AG09309 (cell line): ENCODE results near the gene TSPAN14.

ENCODE experiments used
- DNase-seq: peaks from one replicate; pipeline ENCODE4 v3.0.0-alpha.2; 2010; ENCODE audit warnings: low read depth
- H3K4me3 ChIP-seq: 2 replicates; pipeline ENCODE4 v1.5.1; 2011; ENCODE audit warnings: mild to moderate bottlenecking, low read depth, low read length, moderate library complexity; ENCODE audit not compliant: control insufficient read depth
- TF ChIP-seq, protein P1 (sequence below): IDR thresholded peaks from 2 replicates; pipeline ENCODE4 v1.5.1; 2011; ENCODE audit warnings: mild to moderate bottlenecking, low read depth, low read length, inconsistent platforms; ENCODE audit not compliant: insufficient read depth, control insufficient read depth; ENCODE audit errors: missing control alignments

TSPAN14 gene

DNA sequence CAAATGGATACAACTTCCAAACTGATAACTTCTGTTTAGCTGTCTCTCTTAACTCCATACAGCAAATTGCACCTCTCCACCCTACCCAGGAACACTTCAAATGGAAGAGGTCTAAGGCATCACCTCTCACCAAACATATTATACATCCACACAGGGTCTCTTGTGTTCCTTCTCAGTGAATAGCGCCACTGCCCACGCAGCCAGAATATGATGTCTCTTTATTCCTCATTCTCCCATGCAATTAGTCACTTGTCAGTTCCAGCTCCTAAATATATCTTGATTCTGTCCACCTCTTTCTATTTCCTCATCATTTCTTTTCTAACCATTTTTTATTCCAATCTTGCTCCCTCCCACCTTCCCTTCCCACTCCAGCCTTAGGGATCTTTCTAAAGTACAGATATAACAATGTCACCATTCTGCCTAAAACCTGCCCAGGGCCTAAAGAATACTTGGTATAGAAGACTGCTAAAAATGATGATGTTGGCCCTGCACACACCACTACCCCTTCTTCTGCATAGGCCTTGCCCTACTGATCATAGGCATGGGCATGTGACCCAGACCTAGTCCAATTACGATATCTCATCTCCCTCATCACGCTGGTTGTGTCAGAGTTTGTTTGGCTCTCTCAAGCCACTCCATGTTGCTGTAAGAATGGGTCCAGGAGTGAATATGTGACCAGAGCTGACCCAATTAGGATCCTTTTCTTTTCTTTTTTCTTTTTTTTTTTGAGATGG lies 5.7 kb upstream of the TSPAN14 start:
- TF ChIP-seq, protein P1, sequence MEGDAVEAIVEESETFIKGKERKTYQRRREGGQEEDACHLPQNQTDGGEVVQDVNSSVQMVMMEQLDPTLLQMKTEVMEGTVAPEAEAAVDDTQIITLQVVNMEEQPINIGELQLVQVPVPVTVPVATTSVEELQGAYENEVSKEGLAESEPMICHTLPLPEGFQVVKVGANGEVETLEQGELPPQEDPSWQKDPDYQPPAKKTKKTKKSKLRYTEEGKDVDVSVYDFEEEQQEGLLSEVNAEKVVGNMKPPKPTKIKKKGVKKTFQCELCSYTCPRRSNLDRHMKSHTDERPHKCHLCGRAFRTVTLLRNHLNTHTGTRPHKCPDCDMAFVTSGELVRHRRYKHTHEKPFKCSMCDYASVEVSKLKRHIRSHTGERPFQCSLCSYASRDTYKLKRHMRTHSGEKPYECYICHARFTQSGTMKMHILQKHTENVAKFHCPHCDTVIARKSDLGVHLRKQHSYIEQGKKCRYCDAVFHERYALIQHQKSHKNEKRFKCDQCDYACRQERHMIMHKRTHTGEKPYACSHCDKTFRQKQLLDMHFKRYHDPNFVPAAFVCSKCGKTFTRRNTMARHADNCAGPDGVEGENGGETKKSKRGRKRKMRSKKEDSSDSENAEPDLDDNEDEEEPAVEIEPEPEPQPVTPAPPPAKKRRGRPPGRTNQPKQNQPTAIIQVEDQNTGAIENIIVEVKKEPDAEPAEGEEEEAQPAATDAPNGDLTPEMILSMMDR = no peak
- DNase-seq = no peak
- H3K4me3 ChIP-seq = no peak overlapping the region

DNA sequence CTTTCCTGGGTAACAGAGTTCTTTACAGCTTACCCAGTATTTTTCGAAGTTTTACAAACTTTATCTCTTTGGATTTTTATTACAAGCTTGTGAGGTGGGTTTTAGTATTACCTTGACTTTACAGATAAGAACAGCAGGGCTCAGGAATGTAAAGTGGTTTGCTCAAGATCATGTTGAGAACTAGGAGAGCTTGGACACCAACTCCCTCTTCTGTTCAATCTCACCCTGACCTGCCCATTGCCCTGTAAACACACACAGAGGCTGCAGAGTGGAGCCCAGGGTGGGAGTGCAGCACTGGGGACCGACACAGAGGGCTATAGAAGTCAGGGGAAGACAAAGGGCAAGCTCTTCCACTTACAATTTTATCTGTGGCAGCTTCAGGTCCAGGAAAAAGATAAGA lies 4.6 kb upstream of the TSPAN14 start:
- no peak overlapping the region for H3K4me3 ChIP-seq
- TF ChIP-seq, protein P1 = no peak
- DNase-seq = no peak

DNA sequence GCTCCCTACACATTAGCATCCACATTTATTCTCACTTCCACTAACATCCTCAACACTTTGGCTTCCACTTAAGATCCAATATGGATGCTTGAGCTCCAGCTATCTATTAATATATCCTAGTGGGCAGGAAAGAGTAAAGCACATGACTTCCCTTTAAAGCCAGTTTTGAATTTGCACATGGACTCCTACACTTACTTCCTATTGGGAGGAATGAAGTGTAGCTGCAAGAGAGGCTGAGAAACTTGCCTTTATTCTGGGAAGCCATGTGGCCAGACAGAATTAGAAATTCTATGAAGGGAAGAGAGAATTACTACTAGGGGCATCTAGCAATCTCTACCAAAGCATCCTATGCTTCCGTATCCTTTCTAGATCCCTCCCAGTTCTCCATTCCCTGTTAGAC lies 3.0 kb upstream of the TSPAN14 start:
- no peak overlapping the region for H3K4me3 ChIP-seq
- TF ChIP-seq, protein P1 = no peak
- DNase-seq = no peak

DNA sequence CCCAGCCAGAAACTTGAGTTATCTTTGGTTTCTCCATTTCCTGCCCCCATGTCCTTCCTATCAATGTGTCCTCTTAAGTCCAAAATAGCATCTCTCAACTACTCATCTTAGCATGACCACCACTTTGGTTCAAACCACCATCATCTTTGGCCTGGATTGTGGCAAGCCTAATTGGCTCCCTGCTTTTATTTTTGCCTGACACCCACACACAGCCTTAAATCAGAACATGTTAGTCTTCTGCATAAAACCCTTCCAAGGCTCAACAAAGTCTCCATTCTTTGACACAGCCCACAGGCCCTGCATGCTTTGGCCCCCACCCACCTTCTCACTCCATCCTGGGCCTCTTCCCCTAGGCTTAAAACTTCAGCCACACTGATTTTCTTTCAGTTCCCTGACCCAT lies 2.0 kb upstream of the TSPAN14 start:
- H3K4me3 ChIP-seq = no peak overlapping the region
- TF ChIP-seq, protein P1 = no peak
- no peak for DNase-seq

DNA sequence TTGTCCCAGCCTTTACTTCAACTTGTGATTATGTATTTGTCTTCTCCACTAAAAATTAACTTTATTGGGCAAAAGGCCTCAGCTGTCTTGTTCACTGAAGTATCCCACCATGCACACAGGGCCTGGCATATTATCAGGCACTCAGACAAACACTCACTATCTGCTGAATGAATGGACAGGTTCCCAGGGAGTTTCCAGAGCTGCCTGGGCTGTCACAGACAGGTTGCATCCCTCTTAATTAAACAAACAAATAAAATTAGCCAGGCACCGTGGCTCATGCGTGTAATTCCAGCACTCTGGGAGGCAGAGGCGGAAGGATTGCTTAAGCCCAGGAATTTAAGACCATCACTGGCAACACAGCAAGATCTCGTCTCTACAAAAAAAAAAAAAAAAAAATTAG lies 1.5 kb upstream of the TSPAN14 start:
- no peak overlapping the region for H3K4me3 ChIP-seq
- DNase-seq = no peak
- TF ChIP-seq, protein P1 = no peak

DNA sequence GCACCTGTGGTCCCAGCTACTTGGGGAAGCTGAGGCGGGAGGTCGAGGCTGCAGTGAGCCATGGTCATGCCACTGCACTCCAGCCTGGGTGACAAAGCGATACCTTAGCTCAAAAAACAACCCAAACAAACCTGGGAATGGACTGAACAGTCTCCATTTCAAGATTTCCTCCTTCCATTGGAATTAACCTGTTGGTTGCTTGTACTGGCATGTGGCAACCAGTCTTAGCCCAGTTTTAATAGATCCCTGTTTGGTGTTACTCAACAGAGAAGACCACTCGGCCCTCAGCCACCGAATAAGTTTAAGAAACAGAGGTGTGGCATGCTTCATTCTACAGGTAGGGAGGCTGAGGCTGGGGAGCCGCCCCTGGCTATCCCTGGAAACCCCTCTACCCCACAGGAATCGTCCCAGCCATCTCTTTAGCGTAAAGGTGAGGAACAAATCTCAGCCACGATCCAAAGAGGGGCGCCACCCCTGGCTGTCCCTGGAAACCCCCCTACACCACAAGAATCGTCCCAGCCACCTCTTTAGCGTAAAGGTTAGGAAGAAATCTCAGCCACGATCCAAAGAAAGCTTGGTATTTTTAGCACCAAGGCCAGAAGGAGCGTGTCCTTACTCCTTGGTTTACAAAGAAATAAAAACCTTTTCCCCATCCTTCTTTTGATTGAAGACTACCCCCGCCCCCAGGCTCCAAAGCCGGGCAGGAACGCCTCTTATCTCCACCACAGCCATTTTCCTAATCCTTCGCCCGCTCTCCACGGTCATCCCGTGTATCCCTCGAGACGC lies 861 bp upstream of the TSPAN14 start:
- DNase-seq = no peak
- H3K4me3 ChIP-seq = peak overlapping the region; percentile 41
- TF ChIP-seq, protein P1 = no peak
